H54 (cell line): ENCODE measurements around the gene RHOH.

Experiments used
- DNase-seq: peaks from one replicate; pipeline ENCODE4 v3.0.0; 2011; ENCODE audit warnings: low spot score, mixed read lengths; ENCODE audit not compliant: insufficient read length
- FAIRE-seq: peaks from 3 replicates; lab custom pipeline; 2011; peaks lifted over from hg19 to GRCh38; lab: Jason Lieb, UNC
- POLR2A ChIP-seq: IDR thresholded peaks from 2 replicates; pipeline ENCODE4 v1.6.1; 2011; ENCODE audit warnings: low read depth, mild to moderate bottlenecking, low read length

The RHOH gene

DNA sequence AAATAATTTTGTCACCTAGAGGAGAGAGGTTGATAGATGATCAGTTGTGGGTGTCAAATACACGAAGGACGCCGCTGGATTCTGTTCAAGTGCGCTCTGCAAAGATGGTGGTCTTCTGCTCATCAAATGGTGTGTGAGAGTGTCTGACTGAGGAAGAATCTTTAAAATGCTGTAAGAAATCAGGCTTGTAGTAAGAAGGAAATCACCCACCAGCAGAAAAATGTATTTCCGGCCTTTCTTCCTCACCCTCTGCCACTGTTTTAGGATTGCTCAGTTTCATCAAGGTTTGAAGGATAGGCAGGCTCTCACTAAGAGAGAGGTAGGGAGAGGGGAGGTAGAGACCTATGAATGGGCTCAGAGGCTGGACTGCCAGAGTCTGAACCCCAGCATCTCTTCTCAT lies 28.7 kb downstream of the RHOH start:
- no peak for TF ChIP-seq POLR2A
- DNase-seq (no peak), FAIRE-seq (no peak)

DNA sequence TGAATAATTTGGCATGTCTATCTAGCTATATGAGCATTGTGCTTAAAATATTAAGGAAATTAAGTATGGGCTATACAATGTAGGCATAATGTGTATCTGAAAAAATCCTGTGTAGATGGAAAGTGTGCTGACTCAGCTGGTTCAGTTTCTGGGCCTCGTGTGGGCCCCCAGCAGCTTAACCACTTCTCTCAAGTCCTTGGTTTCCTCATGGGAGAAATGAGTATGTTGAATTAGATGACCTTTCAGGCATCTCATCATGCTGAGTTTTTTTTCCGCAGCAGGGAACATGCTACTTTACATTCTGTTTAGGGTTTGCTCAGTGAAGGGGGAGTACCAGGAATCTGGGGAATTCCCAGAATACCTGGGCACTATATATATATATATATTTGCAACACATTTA lies 30.5 kb downstream of the RHOH start:
- DNase-seq, result no peak
- FAIRE-seq, result no peak

DNA sequence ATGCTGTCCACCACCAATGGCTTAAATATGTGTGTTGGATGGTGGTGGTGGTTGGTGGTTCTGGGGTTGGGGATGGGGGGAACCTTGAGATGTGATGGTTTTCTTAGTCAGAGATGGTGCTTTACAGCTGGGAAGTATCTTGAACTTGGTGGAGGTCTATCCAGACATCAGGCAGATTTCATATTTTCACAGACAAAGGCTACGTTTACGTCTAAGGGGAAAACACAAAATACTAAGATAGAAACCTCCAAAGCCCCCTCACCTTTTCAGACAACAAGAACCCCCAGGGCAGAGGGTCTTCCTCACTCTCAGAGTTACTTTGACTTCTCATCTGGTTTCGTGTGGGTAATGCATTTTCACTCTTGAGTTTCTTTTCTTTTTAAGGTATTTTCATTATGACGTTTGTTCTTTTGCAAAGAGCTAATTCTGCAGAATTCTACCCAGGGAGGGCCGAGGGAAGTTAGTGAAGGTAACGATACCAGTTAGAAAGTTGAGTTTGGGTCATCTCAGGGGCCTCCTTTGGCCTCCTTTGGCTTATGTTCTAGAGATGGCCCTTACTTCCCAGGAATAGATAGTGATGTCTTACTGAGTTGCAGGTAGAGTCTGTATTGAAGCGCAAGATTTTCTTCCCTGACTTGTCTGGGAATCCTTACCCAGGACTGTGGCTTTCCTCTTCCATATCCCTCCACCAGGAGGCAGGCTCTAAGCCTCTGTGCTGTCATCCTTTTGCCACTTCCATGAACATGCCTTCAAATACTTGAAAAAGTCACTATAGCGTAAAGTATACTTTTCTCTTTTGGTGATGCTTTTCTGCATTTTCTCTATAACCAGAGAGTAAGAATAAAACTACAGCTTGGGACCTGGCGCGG lies 31.9 kb downstream of the RHOH start:
- DNase-seq (no peak), FAIRE-seq (no peak)

More for the DNA sequence above, 30.5 kb downstream of the RHOH start:
- TF ChIP-seq POLR2A, result no peak

DNA sequence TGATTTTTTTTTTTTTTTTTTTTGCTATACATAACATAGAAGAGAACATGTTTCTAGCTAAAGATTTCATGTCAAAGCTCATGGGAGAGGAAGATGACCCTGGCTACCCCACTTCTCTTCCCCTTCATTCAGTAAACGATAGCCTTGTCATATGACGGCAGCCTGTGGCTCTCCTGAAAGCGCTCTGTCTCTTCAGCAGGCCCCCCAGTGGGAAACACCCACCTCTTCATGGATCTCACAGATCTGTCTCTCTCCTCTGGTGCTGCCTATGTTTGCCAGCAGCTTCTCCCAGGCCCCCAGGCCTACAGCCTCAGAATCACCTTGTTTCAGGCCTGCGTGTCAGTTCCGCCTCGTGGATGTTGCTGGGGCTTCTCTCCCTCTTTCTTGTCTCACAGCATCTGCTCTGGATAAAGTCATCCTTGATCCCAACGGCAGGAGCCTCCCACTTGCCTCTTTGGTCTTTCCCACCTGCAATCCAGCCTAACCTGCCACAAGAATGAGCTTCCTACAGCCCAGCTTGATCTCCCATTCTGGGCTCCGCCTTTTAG lies 34.6 kb downstream of the RHOH start:
- DNase-seq (no peak), FAIRE-seq (no peak)
- TF ChIP-seq POLR2A, result no peak

More for the DNA sequence above, 31.9 kb downstream of the RHOH start:
- TF ChIP-seq POLR2A, result no peak

DNA sequence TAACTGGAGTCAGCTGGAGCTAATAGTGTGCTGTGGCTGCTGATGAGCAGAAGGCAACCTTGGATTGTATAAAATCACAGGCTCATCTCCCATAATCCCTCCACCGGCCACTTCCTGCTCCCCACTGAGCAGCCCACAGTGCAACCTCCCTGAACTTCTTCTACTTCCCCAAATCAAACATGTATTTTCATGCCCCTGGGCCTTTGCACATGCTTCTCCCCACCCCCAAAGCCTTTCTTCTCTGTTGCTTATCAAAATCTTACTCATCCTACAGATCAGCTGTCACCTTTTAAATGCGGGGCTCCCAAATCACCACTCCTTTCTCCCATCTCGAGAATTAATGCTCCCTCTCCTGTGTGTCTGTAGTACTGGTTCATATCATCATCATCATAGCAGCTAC lies 35.8 kb downstream of the RHOH start:
- FAIRE-seq, result no peak
- TF ChIP-seq POLR2A, result no peak
- DNase-seq, result no peak

DNA sequence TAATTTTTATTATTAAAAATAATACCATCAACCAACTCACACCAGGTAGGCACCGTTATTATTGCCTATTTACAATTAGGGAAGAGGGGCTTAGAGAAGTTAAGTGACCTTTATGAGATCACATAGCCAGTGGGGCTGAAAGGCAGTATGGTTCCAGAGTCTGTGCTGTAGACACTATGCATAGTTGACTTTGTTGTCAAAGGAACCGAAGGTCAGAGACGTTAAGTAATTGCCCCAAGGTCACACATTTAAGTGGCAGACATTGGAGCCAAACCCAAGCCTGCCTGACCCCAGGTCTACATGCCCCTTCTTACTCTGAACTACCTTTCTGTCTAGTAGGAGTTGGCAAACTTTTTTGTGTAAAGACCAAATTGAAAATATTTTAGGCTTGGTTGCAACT lies 36.4 kb downstream of the RHOH start:
- no peak for TF ChIP-seq POLR2A
- no peak for FAIRE-seq
- no peak for DNase-seq

DNA sequence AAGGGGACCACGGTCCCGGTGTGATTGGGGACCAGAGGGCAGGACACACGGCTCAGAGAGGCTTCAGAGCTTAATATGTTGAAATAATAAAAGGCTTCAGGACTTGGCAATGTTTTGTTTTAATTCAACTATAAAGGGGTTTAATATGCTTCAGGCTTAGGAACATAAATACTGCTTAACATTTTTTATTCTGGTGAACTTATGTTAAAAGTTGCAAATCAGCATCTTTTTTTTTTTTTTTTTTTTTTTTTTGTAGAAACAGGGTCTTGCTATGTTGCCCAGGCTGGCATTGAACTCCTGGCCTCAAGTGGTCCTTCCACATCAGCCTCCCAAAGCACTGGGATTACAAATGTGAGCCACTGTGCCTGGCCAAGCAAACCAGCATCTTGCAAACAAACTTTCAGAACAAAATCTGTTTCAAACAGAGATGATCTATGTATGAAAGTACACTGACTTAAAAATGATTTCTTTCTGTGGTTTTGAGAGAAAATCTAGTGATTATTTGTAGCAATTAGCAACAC lies 37.7 kb downstream of the RHOH start:
- FAIRE-seq (no peak), DNase-seq (no peak)
- no peak for TF ChIP-seq POLR2A

DNA sequence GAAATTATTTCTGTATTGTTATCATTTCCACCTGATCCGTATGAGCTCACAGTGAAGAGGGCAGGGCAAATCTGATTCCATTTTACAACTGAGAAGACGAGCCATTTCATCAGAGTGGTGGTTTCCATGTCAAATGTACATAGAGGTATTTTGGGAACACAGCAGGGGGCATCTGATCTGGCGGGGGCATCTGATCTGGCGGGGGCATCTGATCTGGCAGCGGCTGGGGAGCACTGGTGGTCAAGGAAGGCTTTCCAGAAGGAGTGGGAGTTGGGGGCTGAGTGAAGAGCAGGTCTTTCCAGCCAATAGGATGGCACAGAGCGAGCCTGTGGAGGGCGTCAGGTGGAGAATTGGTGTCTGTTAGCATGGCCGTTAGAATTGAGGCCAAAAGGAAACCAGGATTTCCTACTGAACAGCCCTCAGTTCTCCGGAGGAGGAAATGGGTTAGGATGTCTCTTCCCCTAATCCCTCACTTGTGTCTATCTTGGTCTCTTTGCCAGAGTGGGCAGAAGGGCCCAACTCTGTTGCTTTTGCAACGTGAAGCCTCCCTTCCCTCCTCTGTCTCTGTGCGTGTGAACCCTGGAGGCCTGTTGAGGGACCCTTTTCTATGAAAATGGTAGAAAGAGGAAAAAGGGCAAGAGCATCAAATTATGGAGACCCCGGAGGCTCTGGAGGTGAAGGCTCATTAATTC lies 41.3 kb downstream of the RHOH start:
- no peak for TF ChIP-seq POLR2A
- FAIRE-seq, result no peak
- DNase-seq, result no peak

DNA sequence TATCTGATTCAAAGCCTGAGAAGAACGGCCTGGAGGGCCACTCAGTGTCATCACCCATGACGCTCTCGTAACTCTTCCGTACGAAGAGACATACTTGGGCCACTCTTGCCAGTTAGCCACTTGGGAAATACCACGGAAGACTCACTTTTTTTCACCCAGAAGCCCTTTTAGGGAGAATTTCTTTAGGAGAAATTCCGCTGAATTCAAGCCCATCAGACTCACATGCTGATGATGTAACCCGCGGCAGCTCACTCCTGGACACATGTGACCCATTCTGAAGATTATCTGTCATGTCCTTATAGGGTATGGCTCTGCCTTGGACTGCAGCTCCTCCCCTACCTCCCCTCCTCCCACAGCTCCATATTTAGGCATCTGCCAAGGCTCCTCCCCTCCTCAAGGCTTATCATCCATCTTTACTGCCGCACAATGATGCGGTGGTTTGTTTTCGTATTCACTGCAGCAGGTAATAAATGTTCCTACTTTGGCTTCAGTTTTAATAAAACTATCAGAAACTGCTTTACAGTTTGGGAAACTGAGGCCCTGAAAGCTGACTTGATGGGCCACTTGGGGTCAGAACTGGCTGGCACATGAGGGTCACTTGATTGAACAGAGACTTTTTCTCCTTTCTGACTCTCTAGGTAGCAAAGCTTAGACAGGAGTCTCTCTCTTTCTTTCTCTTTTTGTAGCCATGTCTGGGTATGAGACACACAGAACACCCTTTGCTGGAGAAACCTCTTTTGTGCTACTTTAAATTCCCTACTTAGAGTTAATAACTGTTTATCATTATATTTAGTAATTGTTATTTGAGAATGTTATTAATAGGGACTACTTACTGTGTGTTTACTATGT lies 42.1 kb downstream of the RHOH start:
- TF ChIP-seq POLR2A, result no peak
- FAIRE-seq (no peak), DNase-seq (no peak)

DNA sequence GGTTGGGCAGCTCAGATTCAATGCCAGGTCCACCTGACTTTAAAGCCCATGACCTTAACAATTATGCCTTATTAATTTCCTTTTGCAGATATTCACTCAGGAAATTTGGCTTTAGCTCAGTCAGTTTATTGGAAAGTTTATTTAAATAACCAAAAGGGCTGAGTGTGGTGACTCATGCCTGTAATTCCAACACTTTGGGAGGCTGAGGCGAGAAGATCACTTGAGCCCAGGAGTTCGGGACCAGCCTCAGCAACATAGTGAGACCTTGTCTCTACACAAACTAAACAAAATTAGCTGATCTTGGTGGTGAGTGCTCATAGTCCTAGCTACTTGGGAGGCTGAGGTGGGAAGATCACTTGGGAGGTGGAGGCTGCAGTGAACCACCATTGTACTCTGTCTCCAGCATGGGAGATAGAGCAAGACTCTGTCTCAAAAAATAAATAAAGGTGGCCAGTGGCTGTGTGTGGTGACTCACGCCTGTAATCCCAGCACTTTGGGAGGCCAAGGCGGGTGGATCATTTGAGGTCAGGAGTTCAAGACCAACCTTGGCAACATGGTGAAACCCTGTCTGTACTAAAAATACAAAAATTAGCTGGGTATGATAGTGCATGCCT lies 43.3 kb downstream of the RHOH start:
- TF ChIP-seq POLR2A, result no peak
- DNase-seq, result no peak
- FAIRE-seq, result no peak

DNA sequence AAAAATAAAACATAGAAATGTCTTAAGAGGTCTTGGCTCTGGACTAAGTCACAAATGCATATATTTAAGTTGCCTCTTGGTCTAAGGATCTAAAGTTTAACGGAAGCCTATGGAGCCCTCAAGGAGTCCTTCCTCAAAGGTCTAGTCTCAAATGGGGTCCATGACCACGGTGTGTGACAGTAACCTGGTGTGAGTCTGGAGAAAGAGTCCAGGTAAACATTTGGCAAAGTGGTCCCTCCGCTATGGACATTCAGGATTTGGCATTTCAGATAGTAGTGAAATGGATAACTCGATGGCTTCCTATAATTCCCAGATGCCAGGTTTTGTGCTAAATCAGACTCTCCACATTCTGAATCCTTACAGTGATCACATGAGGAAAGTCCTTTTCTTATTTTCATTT lies 44.2 kb downstream of the RHOH start:
- FAIRE-seq (no peak), DNase-seq (no peak)
- no peak for TF ChIP-seq POLR2A

DNA sequence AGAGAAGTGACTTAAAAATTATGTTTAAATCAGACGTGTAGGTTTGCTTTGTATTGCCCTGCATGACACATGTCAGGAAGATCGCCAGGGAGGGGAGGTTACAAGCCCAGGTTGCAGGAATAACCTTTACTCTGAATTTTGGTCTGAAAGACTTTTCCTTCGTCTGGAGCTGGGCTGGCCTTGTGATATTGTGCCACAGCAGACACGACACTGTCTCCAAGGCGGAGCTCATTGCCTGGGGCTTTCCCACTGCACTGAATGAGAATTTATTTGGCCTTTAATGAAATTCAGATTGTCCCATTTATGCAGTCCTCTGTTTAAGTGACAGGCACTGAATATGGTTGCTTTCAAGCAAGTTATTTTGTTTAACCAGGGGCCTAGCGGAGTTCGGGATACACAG lies 45.1 kb downstream of the RHOH start:
- TF ChIP-seq POLR2A, result no peak

DNA sequence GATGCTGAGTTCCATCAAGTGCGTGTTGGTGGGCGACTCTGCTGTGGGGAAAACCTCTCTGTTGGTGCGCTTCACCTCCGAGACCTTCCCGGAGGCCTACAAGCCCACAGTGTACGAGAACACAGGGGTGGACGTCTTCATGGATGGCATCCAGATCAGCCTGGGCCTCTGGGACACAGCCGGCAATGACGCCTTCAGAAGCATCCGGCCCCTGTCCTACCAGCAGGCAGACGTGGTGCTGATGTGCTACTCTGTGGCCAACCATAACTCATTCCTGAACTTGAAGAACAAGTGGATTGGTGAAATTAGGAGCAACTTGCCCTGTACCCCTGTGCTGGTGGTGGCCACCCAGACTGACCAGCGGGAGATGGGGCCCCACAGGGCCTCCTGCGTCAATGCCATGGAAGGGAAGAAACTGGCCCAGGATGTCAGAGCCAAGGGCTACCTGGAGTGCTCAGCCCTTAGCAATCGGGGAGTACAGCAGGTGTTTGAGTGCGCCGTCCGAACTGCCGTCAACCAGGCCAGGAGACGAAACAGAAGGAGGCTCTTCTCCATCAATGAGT lies 46.6 kb downstream of the RHOH start:
- no peak for DNase-seq
- TF ChIP-seq POLR2A, result no peak
- FAIRE-seq, result no peak

More for the DNA sequence above, 45.1 kb downstream of the RHOH start:
- no peak for FAIRE-seq
- DNase-seq, result no peak
